Subcutaneous adipose tissue (tissue), 4 donors: ENCODE results near the gene CASTOR1. TPM values are rescaled to one million over a fixed set of nuclear protein-coding genes. Genes with fewer than 3 reads are reported as not detected.

ENCODE experiments used
- CTCF ChIP-seq: fragments of 450-650 bp; IDR thresholded peaks from one replicate; pipeline ENCODE4 v1.5.1; 2016; ENCODE audit warnings: low read depth, mild to moderate bottlenecking, control low read depth, antibody characterized with exemption, moderate library complexity
- total RNA-seq, 4 donors: library from RNA; depleted of rRNA; stranded (reverse); fragments of >200 nt; gene quantifications; one replicate each; pipeline ENCODE4 v1.1.0, GENCODE V29; 2016

The CASTOR1 gene
- total RNA-seq, 4 donors from 2014 or later, result 8.5 to 26.9 (median 12.8) TPM

DNA sequence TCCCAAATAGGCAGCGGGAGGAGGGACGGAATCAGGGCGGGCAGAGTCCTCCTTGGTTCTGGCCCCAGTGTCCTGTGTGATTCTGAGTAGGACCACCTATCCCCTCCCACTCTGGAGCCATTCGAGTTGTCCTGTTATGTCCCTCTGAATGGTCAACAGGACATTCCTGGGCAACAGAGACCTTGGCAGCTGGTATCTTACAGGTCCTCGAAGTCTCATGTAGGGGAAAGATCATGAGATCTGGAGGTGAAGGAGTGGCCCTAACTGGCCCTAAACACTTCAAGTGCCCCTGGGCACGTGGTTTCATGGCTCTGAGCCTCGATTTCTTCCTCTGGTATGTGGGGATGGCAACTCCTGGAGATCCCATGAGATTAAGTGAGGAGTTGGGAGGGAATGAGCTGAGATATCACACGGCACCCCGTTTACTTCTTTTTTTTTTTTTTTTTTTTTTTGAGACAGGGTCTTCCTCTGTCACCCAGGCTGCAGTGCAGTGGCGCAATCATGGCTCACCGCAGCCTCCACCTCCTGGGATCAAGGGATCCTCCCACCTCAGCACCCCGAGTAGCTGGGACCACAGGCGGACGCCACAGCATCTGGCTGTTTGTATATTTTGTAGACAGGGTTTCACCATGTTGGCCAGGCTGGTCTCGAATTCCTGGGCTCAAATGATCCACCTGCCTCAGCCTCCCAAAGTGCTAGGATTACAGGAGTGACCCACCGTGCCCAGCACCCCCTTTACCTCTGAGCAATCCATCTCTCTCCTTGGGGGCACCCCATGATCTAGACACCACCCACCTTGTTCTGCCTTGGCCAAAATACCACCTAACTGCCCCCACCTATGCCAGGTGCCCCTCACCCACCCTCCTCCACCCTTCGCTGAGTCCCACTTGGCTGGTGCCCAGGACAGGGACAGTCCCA is 49.6 kb downstream of the CASTOR1 start:
- TF ChIP-seq CTCF, result no peak

- TF ChIP-seq CTCF, result no peak
Observed at GRCh38 chr22:30238661-30239487, 50.4 kb downstream of the CASTOR1 start.

DNA sequence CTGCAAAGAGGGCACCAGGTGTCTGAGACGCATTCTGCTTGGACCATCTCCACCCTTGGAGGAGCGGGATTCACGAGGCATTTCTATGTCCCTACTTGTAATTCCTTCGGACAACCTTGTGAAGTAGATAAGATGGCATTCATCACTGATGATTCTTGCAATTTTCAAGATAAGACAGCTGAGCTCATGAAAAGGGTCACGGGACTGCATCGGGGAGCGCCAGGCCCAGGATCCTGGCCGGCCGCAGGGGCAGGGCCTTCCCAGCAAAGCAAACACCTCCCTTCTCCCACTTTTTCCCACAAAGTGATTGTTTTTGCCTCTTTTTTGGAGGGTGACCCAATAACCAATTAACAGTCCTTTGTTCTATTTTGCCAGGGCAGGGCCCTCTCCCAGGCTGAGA is 51.2 kb downstream of the CASTOR1 start:
- no peak for TF ChIP-seq CTCF

DNA sequence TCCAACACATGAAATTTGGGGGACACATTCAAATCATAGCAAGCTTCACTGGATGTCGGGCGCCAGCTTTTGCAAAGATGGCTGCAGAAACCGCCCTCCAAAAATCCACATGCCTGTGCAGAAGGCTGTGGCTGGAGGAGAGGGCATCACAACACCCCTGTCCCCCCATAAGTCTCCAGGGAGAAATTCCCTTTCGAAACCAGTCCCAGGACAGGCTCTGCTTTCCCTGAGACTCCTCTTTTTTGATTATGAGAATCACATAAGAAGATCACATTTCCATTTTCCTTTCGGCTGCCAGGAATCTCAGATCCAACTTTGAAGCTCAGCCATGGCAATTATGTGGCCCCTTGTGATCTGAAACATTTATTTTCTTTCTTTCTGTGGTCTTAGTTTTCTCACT is 52.4 kb downstream of the CASTOR1 start:
- TF ChIP-seq CTCF, result no peak

- no peak for TF ChIP-seq CTCF
Observed at GRCh38 chr22:30235687-30236170, 53.6 kb downstream of the CASTOR1 start.

Other genes with a start within 250 kb of the CASTOR1 start
- not detected for gene HORMAD2, start 209.0 kb downstream of the CASTOR1 start, total RNA-seq
- gene LIF, start 42.7 kb downstream of the CASTOR1 start, total RNA-seq, result under 1 TPM in 2 of 4 donors, not detected in 2; 0.82 to 0.88 TPM
- 1 to 10 TPM in 2 of 4 donors, under 1 TPM in 2; 0.82 to 7.3 (median 1.0) TPM for gene OSM, start 22.7 kb downstream of the CASTOR1 start, total RNA-seq
- gene TBC1D10A, start 37.4 kb upstream of the CASTOR1 start, total RNA-seq, result 10 to 100 TPM; 13.9 to 43.1 (median 22.9) TPM
- 10 to 100 TPM; 51.8 to 81.0 (median 67.4) TPM for gene SF3A1, start 67.4 kb upstream of the CASTOR1 start, total RNA-seq
- gene CCDC157, start 67.5 kb upstream of the CASTOR1 start, total RNA-seq, result 1 to 10 TPM; 1.0 to 4.7 (median 2.5) TPM
- gene RNF215, start 97.9 kb upstream of the CASTOR1 start, total RNA-seq, result 10 to 100 TPM in 1 of 4 donors, 1 to 10 TPM in 3; 2.1 to 13.8 (median 9.0) TPM
- 1 to 10 TPM in 3 of 4 donors, under 1 TPM in 1; 0.38 to 4.4 (median 3.0) TPM for gene SEC14L2, start 107.5 kb upstream of the CASTOR1 start, total RNA-seq
- 10 to 100 TPM in 1 of 4 donors, 1 to 10 TPM in 3; 5.1 to 15.3 (median 8.1) TPM for gene MTFP1, start 136.3 kb upstream of the CASTOR1 start, total RNA-seq
- gene SEC14L3, start 182.5 kb upstream of the CASTOR1 start, total RNA-seq, result not detected
- gene SEC14L4, start 216.2 kb upstream of the CASTOR1 start, total RNA-seq, result not detected